Daoy (cell line): ENCODE data around the gene GNG7. TPM values are rescaled to one million over a fixed set of nuclear protein-coding genes. Genes with fewer than 3 reads are reported as not detected.
"Not testable (repeated sequence)": the region's sequence is repeated elsewhere in the genome, so short reads cannot be mapped to it uniquely, and the experiment has no call there.

Experiments
- DNase-seq: peaks from one replicate; pipeline ENCODE4 v3.0.0-alpha.2; 2015; ENCODE audit warnings: low read depth
- total RNA-seq: library from RNA; depleted of rRNA; stranded (reverse); fragments of >200 nt; shearing (Covaris generic); gene quantifications from 2 replicates; pipeline ENCODE4 v1.2.3, GENCODE V29; 2014

The GNG7 gene
- total RNA-seq, 1 experiment from 2014 or later: 0.23 TPM

DNA sequence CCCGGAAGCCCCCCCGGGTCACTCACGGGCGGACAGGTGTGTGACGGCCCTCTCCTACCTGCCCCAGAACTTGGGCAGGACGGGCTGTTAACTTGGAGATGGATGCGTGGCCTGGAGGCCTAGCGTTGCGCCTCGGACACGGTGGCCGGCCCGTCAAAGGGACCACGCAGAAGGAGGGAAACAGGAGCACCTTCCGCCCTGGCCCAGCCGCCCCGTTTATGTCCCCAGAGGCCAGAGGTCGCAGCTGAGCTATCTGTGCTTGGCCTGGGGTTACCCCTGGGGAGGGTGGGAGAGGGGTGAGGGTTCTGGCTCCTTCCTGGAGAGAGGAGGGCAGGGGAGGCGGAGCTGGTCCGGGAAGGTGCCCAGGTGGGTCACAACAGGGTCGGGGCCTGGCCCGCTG, 190.9 kb downstream of the GNG7 start:
- DNase-seq: no peak

DNA sequence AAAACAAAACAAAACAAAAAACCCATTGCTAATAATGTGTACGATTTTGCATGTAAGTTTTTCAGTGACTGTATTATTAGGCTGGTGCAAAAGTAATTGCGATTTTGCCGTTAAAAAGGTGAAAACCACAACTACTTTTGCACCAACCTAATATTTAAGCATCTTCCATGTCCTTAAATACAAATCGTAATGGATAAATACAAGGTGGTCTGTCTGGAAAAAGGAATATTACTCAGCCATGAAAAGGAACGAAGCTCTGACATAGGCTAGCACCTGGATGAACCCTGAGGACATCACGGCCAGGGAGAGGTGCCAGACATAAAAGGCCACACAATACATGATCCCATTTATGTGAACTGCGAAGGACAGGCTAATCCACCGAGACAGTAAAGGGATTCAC, 193.4 kb downstream of the GNG7 start:
- DNase-seq: no peak

DNA sequence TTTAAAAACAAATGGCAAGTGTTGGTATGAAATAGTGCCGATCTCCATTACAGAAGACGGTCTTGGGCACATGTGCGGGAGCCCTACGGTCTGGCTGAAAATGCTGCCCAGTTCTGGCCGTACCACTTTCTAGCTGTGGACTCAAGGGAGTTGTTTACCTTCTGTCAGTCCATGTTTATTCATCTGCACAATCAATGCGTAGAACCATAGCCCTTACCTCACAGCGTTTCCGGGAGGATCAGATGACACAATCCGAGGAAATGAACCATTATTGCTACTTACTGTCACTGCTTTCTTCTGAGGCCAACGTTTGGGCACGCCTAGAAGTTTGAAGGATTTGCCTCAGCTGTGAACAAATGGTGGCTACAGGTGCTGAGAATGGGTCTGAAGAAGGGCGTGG, 195.4 kb downstream of the GNG7 start:
- DNase-seq: no peak

DNA sequence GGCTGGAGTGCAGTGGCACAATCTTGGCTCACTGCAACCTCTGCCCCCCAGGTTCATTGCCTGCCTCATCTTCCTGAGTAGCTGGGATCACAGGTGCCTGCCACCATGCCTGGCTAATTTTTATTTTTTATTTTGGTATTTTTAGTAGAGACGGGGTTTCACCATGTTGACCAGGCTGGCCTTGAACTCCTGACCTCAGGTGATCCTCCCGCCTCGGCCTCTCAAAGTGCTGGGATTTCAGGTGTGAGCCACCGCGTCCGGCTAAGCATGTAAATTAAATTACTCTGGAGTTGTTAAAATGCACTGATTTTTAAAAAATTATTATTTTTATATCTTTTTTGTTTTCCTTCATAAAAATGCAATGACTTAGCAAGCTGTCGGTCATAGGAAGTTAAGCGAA, 195.8 kb downstream of the GNG7 start:
- DNase-seq: not testable (repeated sequence)

DNA sequence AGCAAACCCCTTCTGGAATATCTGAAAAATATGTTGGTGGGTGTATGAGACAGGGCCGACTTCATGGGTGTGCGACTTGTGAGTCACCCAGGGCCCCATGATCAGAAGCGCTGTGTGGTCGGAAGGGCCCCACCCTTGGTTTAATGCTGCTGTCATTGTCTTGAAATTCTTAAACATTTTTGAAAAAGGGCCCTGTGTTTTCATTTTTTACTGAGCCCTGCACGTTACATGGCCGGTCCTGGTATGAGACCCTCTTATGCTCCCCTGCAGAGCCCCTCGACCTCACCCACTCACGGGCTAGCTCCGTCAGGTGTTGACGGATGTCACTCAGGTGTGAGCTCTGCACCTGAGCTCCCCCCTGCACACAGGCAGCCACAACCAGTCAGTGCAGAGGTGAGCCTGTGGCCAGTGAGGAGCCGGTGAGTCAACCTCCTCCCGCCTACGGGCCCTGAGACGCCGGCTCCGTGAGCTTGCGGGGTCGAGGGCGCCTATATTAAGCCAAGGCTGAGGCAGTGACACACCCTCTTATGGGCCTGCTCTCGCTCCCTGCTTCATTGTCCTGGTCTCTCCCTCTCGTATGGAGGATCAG, 198.9 kb downstream of the GNG7 start:
- DNase-seq: peak; percentile 86

DNA sequence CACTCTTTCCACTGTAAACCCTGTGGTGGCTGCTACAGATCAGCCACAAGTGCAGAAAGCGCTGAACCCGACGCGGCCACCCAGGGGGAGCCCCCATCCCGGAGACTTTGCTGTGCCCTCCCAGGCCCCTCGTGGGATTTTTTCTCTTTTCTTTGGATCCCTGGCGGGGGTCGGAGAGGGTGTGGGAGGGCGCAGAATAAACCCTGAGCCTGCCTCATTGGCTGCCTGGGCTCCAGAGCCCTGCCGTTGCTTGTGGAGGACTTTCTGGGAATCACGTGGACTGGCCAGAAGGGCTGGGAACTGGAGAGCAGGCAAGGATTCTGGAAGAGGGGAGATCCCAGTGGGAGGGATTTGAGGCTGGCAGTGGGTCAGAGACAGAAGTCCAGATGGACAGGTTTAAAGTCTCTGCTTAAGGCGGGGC, 201.6 kb downstream of the GNG7 start:
- DNase-seq: no peak

DNA sequence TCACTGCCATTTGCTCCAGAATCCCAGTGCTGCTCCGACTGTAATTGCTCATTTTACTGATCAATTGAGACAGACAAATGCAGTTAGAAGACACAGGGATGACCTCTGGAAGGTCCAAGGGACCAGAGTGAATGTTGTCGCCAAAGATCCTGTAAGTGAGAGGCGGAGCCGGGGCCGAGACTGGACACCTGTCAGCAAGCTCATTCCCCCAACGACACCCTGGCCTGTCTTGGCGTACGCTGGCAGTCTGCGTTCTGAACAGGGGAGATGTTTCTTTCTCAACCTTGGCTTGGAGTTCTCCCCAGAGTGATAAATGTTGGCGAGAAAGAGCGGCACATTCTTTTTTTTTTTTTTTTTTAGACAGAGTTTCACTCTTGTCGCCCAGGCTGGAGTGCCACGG, 202.3 kb downstream of the GNG7 start:
- DNase-seq: no peak

DNA sequence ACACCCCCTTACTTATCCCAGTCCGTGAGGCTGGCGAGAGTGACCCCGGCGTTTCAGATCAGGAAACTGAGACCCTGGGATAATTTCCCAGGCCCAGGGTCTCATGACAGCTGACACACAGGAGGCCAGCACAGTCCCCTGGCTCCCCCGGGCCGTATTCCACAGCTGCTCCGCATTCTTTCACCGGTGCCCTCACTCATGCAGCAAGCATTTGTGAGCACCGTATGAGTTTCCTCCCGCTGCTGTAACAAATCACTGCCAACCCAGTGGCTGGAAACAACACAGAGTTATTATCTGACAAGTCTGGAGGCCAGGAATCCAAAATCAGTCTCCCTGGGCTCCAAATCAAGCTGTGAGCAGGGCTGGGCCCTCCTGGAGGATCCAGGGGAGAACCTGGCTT, 205.3 kb downstream of the GNG7 start:
- DNase-seq: no peak

DNA sequence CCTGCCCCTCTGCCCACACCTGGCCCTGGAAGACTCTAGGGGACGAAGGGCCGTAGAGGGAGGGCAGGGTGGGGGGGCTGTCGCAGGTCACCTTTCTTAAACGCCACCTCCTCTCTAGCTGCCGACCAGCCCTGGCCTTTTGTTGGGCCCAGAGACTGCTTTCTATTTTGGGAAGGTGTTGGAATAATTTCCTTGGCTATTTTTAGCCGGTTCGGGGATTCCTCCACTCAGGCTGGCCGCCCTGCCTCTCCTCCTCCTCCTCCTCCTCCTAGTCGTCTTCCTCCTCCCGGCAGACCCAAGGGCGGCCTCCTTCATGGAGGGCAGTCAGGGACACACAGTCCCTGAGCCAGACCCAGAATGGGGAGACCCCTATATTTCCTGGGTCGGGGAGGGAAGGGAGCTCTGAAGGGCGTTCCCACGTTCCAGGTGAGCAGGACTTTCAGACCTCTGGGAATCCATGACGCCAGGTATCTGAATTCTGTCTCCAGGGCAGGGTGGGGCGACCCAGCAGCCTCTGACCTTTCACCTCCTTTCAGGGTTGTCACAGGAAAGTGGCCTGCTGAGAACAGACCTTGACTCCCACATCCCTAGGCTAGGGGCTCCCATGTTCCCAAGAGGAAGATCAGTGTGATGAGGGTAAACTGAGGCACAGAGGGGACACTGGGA, 206.7 kb downstream of the GNG7 start:
- no peak for DNase-seq

DNA sequence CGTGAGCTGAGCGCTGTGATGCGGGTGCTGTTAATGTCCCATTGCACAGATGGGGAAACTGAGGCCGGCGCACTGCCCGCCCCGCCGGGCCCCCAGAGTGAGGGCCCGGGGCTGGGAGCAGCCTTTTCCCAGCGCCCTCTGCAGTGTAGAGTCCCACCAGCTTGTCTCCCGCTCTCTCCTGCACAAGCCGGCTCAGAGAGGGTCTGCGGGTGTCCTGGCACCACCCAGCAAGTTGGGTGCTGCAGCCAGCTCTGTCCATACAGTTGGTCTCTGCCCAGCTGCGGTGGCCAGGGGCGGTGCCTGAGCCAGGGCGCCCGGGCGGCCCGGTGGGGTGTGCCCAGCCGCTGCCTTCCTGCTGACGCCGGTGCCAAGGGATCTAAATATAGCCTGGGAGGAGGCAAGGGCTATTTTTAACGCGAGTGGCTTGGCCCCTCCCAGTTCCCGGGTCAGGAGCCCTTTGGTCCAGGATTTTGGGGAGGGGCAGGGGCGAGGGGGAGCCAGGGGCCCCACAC, 207.3 kb downstream of the GNG7 start:
- peak; percentile 61 for DNase-seq

DNA sequence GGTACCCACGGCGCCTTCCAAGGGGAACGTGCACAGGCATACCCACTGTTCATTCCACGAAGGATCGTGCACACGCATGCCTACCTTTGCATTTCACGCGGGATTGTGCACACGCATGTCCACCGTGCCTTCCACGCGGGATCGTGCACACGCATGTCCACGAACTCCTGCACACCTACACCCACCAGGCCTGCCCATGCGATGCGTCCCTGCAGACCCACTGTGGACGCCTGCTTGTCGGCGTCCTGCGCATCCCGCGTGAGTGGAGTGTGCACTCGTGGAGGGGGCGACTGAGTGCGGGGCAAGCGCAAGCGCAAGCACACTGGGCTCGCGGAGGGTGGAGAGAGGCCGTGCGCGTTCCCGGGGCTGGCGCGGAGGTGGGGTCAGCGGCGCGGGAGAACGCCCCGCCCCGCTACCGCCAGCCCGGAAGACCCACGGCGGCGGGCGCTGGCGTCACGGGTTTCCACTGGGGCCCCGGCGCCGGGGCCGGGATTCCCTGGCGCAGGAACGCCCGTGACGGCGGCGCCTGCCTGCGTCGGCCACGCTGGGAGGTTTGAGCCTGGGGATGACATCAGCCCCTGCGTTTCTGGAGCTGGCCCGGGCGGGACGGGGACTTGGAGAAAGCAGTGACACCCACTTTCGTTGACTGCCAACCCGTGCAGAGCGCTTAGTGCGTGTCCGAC, 207.9 kb downstream of the GNG7 start:
- DNase-seq: peak; percentile 71

DNA sequence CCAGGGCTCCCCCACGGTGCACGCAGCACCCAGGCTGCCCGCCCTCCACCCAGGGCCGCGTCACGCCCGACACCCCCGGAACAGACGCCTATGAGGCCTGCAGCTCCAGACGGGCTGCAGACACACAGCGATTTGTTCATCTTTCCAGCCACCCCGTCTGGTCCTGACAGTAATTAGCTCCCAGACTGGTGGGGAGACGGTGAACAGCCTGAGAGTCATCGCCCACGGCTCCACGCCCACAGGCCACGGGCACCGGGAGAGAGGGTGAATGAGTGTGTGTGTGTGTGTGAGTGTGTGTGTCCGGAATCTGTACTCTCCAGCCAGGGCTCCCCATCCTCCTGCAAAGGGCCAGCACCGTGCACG, 208.4 kb downstream of the GNG7 start:
- DNase-seq: peak; percentile 55

DNA sequence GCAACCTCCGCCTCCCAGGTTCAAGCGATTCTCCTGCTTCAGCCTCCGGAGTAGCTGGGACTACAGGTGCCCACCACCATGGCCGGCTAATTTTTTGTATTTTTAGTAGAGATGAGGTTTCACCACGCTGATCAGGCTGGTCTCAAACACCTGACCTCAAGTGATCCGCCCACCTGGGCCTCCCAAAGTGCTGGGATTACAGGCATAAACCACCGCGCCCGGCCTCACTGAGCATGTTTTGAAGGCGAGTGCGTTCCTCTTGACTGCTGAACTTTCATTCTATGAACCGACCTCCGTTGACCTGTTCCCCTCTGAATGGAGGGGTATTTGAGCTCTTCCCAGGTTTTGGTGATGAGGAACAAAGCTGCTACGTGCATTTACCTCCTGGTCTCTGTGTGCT, 209.0 kb downstream of the GNG7 start:
- DNase-seq: not testable (repeated sequence)

DNA sequence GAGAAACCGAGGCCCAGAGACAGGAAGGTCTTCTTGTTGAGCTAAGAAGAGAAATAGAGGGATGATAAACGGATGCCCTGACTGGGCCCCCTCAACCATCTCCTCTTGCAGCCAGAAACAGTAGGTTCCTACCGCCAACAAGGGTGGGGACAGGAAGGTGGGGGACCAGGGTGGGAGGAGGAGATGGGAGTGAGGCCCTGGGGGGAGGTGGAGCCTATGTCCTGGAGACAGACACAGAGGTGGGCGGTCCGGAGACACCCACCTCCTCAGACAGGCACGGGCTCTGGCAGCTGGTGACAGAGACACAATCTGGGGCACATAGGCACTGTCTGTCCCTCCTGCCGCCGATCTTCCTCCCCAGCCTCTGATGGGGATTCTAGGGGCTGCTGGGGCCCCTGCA, 209.6 kb downstream of the GNG7 start:
- DNase-seq: no peak

DNA sequence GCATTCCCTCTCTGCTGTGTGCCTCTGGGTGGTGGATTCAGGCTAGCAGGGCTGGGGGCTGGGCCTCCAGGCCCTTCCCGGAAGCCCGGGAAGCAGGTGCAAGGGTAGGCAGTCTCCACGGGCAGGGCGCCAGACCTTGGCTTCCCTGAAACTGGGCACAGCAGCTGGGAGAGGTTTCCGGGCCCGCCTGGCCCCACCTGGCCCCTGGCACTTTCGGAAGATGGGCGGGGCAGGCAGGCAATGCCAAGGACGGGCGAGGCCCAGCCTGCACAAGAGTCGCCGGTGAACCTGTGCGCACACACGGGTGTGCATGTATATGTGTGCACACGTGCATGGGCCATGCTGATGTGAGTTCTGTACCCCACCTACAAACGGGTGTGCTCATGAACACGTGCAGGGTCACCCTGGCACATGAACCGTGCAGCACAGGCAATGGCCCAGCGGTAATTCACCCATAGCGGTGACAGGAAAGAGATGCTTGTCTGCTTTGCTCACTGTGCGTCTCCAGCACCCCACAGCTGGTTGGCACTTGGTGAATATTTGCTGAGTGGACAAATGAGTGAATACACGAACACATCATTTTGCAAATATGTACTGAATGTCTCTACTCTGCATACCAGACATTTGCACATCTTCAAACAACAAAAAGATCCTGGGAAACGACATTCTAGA, 211.2 kb downstream of the GNG7 start:
- DNase-seq: peak; percentile 70

DNA sequence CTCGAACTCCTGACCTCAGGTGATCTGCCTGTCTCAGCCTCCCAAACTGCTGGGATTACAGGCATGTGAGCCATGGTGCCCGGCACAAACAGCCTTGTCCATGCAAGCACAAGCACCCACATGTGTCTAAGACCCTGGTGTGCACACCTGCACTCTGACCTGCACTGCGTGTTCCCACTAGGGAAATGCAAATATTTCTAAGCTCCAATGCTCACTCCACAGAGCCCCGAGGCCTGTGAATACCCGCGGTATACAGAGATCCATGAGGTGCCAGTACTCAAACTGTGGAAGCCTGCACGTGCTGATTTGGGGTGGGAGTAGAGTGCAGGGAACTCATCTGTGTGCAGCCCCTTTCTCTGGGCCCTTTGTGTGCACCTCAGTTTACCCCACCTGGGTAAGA, 211.8 kb downstream of the GNG7 start:
- no peak for DNase-seq

DNA sequence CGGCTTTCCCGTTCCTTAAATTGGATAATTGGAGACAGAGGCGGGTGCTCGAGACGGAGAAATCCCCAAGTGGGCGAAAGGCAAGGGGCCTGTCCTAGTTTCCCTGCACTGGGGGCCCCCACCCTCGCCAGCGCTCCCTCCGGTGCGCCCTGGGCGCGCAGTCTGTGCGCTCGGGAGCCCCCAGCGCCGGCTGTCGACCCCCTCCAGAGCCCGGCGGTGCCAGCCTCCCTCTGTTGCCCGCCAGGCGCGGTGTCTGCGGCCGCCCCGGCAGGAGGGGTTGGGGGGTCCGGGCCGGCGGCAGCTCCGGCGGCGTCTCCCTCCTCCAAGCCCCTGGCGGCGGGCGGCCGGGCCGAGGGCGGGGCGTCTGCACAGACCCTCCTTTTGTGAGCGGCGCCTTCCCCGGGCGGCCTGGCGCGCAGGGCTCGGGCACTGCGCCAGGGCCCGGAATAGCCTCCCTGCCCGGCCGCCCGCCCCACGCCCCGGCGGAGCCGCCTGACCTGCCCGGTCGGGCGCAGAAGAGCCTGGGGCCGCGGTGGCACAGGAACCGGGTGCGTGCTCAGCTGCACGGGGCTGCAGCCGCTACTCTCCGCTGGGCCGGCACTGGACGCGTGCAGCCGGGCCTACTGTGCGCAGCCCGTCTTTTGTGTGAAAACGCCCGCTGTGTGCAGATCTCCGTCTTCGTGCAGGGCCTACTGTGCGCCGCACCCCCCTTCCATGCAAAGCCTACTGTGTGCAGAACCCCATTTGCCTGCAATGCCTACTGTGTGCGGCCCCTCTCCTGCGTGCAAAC, 213.4 kb downstream of the GNG7 start:
- DNase-seq: peak; percentile 50

DNA sequence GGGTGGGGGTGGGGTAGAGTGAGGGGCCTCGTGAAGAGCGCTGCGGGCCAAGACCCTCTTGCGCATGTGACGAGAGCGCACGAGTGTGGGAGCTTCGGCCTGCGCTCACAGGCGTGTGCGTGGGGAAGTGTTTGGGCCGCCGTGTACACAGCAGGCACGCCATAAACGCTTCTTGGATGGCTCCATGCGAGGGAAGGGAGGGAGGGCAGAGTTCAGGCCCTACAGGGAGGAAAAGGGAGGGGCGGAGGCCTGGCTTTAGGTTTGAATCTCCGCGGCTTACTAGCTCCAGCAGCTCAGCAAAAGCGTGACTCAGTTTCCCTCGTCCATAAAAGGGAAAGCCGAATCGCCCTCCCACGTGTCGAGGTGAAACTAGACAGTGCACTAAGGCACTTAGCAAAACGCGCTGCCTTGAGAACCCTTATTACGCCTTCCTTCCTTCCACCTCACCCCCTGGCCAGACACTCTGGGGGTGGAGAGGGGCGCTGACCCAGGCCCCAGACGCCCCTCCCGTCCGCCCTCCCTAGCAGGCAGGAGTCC, 214.0 kb downstream of the GNG7 start:
- no peak for DNase-seq

DNA sequence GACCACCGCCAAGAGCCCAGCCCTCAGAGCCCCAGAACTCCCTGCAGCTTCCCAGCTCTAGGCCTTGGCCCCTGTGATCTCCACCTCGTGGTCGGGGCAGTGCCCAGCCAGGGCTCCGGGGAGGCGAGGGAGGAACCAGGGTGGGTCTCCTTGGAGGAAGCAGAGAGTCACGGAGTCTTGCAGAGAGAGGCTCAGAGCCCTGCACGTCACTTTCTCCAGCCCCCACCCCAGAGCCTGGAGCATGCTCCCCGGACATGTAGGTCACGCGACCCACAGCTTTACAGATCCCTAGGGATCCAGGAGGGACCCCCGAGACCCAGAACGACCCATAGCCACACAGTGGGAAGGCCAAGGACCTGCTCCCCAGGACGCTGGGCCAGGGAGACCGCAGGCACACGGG, 214.7 kb downstream of the GNG7 start:
- DNase-seq: no peak

DNA sequence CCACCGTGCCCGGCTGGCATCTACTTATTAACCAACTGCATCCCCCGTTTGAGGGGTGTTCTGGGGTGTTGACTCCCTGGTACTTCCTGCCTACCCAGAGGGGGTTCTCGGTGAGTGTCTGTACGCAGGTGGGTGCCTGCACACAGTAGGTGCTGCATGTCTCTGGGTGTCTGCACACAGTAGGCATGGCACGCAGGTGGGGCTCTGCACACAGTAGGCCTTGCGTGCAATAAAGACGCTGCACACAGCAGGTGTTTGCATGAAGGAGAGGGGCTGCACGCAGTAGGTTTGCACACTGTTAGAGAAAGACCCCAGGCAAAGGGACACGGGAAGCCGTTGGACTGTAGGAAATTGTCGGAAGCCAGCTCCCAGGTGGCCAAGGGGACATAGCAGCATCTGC, 215.4 kb downstream of the GNG7 start:
- DNase-seq: no peak

DNA sequence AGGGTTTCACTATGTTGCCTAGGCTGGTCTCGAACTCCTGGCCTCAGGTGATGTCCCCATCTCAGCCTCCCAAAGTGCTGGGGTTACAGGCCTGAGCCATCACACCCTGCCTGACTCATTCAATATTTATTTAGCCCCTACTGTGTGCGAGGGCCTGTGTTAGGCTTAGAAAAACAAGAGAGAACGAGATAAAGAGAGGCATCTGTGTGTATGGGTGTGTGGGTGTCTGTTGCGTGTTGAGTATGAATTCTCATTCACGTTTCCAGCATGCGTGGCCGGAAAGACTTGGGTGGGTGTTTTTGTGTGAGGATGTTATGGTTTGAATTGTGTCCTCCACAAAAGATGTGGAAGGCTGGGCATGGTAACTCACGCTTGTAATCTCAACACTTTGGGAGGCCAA, 217.1 kb downstream of the GNG7 start:
- DNase-seq: no peak
